Brain microvascular endothelial cell (primary cell): Measurements from ENCODE around the gene ADGRB3.

Source experiments
- DNase-seq: peaks from one replicate; pipeline ENCODE4 v3.0.0-alpha.2; 2020
- H3K27ac ChIP-seq: fragments of 250-450 bp; sonication (Bioruptor Pico); 2 replicates; pipeline ENCODE4 v1.5.1; 2020; ENCODE audit warnings: mild to moderate bottlenecking, moderate library complexity
- H3K27me3 ChIP-seq: fragments of 250-450 bp; sonication (Bioruptor Pico); replicated peaks from 2 replicates; pipeline ENCODE4 v1.5.1; 2020; ENCODE audit warnings: mild to moderate bottlenecking
- H3K36me3 ChIP-seq: fragments of 250-450 bp; sonication (Bioruptor Pico); replicated peaks from 2 replicates; pipeline ENCODE4 v1.5.1; 2020; ENCODE audit warnings: mild to moderate bottlenecking
- H3K4me3 ChIP-seq: 2 replicates; pipeline ENCODE4 v1.5.1; 2011; ENCODE audit warnings: low read depth, mild to moderate bottlenecking, control low read depth, low read length, moderate library complexity
- in situ Hi-C: cut with HindIII; loops from 2 replicates; pipeline ENCODE4 v1.10.0; 2017; ENCODE audit warnings: low sequenced_read_pairs, low pct_ligation_motif_present
- TF ChIP-seq, protein P1 (sequence below): IDR thresholded peaks from 2 replicates; pipeline ENCODE4 v1.5.1; 2011; ENCODE audit warnings: low read depth, mild to moderate bottlenecking, moderate library complexity, low read length, control low read depth, inconsistent platforms; ENCODE audit errors: missing control alignments

Gene ADGRB3

DNA sequence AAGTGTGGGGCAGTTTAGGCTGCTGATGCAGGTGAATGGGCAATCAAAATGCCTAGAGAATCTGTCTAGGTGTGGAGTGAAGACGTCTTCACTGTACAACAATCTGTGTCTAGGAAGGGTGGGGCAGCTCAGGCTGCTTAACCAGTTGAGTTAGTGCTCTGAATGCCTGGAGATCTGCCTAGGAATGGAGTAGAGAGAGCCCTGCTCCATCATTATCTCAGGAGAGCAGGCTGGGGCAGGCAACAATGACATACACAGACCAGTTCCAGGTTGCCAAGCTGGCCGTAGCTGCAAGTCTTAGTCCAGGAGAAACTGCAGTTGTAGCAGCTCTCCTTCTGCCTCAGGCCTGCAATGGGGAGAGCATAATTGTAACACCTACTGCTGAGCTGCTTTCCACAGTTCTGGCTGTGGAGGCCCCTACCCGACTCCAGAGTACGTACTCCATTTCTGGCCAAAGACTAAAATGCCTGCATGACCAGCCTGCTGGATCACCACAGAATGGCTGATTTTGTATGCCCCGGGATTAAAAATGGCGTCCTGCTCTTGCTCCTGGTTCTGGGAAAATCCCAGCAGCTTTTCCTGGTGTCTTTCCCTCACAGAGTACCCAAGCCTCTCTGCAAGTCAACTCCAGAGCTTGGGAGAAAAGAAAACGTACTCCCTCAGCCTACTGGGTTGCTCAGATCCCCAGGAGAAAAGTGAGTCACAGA lies 545.4 kb downstream of the ADGRB3 start:
- TF ChIP-seq, protein P1, sequence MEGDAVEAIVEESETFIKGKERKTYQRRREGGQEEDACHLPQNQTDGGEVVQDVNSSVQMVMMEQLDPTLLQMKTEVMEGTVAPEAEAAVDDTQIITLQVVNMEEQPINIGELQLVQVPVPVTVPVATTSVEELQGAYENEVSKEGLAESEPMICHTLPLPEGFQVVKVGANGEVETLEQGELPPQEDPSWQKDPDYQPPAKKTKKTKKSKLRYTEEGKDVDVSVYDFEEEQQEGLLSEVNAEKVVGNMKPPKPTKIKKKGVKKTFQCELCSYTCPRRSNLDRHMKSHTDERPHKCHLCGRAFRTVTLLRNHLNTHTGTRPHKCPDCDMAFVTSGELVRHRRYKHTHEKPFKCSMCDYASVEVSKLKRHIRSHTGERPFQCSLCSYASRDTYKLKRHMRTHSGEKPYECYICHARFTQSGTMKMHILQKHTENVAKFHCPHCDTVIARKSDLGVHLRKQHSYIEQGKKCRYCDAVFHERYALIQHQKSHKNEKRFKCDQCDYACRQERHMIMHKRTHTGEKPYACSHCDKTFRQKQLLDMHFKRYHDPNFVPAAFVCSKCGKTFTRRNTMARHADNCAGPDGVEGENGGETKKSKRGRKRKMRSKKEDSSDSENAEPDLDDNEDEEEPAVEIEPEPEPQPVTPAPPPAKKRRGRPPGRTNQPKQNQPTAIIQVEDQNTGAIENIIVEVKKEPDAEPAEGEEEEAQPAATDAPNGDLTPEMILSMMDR, result no peak
- H3K27ac ChIP-seq, result no peak overlapping the region
- no peak overlapping the region for H3K4me3 ChIP-seq
- in situ Hi-C loops, result no loop called here
- no peaks in the 10 kb centered on the region for H3K36me3 ChIP-seq
- no peaks in the 10 kb centered on the region for H3K27me3 ChIP-seq
- no peak for DNase-seq

- Histone ChIP-seq H3K4me3 (no peak overlapping the region), H3K27ac (no peak overlapping the region), H3K36me3 (no peaks in the 10 kb centered on the region), H3K27me3 (no peaks in the 10 kb centered on the region)
- TF ChIP-seq, protein P1, result no peak
- no peak for DNase-seq
- in situ Hi-C loops, result no loop called here
Observed at GRCh38 chr6:69181964-69182363, 546.9 kb downstream of the ADGRB3 start.

DNA sequence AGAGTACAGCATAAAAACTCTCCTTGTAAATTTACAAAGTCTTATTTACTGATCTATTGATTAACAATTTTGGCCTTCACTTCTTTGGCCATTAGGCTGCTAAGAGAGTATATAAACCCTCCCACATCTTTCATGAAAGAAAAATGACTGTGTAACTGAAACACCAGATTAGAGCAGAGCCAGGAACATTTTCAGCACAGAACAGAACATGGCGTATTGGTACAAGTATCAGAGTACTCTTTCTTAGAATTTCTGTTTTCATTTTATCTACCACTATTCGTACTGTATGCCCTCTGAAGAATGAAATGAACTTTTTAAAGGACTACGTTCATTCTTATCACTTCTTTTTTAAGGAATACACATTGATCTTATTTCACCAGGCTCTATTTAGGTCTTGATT lies 550.2 kb downstream of the ADGRB3 start:
- DNase-seq, result no peak
- Histone ChIP-seq H3K27me3 (no peaks in the 10 kb centered on the region), H3K4me3 (no peak overlapping the region), H3K36me3 (no peaks in the 10 kb centered on the region), H3K27ac (no peak overlapping the region)
- in situ Hi-C loops, result no loop called here
- TF ChIP-seq, protein P1, result no peak

DNA sequence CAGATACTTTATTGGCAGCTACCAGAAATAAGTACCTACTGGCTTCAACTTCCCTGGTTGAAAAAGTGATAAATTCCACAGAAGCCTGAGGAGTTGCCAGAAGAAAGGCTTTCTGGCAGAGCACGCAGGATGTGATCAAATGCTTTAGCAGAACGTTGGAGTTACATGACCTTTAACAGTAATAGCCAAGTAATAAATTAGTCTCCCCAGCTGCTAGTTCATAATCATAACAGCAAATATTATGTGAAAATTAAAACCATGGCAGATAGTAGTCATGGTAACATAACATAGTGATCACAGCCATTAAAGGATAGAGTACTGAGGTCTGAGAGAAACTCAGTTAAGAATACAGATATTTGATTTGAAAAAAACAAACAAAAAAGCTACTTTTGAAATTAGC lies 567.7 kb downstream of the ADGRB3 start:
- in situ Hi-C loops, result no loop called here

GRCh38 chr6:69216127-69216526 lies 581.0 kb downstream of the ADGRB3 start:
- no peaks in the 10 kb centered on the region for H3K36me3 ChIP-seq
- no peak overlapping the region for H3K4me3 ChIP-seq
- no peak overlapping the region for H3K27ac ChIP-seq
- no peaks in the 10 kb centered on the region for H3K27me3 ChIP-seq
- no peak for DNase-seq
- in situ Hi-C loops, result no loop called here
- TF ChIP-seq, protein P1, result no peak

More for the DNA sequence above, 567.7 kb downstream of the ADGRB3 start:
- DNase-seq, result no peak
- Histone ChIP-seq H3K27ac (no peak overlapping the region), H3K4me3 (no peak overlapping the region), H3K27me3 (no peaks in the 10 kb centered on the region), H3K36me3 (no peaks in the 10 kb centered on the region)
- TF ChIP-seq, protein P1, result no peak

- TF ChIP-seq, protein P1, result no peak
- in situ Hi-C loops, result no loop called here
- no peak overlapping the region for H3K27ac ChIP-seq
- H3K27me3 ChIP-seq, result no peaks in the 10 kb centered on the region
- no peak overlapping the region for H3K4me3 ChIP-seq
- no peak for DNase-seq
- no peaks in the 10 kb centered on the region for H3K36me3 ChIP-seq
Observed at GRCh38 chr6:69217343-69217742, 582.3 kb downstream of the ADGRB3 start.
